Kasumi-1 (cell line): ENCODE measurements around the gene PDE1C.
A peak's percentile ranks its signal among the peaks of the same experiment; 100 is the strongest.

Experiments used
- DNase-seq, 2 experiments: peaks; one replicate each; lab custom pipeline; 2025; lab: John Stamatoyannopoulos, UW

Gene PDE1C

GRCh38 chr7:31938650-31939049 is 131.6 kb downstream of the PDE1C start:
- DNase-seq: peak; percentile 35 to 66

GRCh38 chr7:31937982-31938381 is 132.2 kb downstream of the PDE1C start:
- DNase-seq: no peak

DNA sequence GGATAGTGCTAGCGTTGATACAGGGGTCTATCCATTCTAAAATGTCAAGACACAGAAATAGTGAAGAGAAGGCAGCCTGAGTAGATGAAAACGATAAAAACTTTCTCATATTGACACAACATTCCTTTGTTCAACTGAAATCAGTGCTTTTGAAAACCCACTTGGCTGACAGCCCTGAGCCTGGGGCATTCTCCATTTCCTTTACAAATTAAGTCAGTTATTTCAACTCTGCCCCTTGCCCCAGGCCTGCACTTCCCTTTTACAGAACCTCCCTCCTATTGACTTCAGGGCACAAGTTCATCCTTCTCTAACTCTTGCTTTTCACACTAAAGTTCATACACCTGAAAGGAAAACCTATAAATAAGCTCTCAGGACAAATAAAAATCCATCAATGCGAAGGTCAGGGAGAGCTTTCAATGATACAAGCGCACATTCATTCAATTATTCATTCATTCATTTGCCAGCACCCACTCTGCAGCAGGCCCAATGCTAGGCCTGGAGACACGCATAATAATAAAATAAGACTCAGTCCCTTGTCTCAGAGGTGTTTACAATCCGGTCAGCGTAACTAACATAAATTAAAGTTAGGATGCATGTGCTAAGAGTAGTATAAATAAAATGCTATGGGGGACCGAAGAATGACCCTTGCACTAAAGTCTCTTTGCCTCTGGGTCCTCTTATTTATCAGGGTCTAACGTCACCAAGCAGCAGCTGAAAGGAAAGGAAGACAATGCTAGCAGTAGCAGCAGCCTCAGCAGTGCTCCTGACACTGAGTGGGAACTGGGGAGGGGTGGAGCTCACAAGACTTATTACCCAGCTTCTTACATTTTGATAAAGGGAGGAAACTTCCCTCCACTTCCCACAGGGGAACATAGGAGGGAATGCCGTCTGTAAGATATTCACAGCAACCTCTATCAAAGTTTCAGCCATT is 134.8 kb downstream of the PDE1C start:
- peak; percentile 55 to 56 for DNase-seq

- DNase-seq: no peak
Observed at GRCh38 chr7:31934551-31934950, 135.7 kb downstream of the PDE1C start.

DNA sequence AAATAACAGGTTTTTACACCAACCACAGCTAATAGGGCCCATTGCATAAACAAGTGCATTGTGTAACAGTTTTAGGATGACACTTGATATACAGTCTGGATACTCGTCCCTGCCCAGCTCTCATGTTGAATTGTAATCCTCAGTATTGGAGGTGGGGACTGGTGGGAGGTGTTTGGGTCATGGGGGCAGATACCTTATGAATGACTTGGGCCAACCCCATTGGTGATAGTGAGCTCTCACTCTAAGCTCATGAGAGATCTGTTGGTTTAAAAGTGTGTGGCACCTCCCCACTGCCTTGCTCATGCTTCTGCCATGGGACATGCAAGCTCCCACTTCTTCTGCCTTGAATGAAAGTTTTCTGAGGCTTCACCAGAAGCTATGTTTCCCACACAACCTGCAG is 136.7 kb downstream of the PDE1C start:
- DNase-seq: no peak

DNA sequence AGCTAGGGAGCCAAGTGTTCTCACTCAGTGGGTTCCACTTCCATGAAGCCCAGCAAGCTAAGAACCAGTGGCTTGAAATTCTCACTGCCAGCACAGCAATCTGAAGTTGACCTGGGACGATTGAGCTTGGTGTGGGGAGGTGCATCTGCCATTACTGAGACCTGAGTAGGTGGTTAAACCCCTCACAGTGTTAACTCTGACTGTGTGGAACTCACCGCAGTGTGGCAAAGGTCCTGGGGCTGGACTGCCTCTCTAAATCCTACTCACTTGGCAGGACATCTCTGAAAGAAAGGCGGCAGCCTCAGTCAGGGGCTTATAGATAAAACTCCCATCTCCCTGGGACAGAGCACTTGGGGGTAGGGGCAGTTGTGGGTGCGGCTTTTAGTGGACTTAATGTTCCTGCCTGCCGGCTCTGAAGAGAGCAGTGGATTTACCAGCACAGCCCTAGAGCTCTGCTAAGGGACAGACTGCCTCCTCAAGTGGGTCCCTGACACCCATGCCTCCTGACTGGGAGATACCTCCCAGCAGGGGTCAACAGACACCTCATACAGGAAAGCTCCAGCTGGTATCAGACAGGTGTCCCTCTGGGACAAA is 143.1 kb downstream of the PDE1C start:
- no peak for DNase-seq

GRCh38 chr7:31925753-31926454 is 144.3 kb downstream of the PDE1C start:
- no peak for DNase-seq

DNA sequence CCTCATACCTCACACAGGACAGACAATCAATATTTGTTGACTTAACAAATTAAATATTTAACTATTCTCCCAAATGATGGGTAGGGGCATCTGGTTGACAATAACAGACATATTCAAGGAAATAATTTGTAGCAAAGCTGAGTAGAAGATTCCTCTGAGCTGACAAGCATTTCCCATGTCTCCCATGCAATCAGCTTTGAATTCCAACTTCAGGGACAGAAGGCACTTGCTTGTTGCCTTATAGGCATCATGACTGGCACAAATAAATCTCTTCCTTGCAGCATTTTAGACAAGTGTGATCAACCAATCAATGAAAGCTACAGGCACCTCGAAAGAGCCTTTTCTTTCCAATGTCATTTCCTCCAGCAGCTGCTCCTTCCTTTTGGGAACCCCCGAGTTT is 146.0 kb downstream of the PDE1C start:
- no peak for DNase-seq

- DNase-seq: no peak
Observed at GRCh38 chr7:31922848-31923247, 147.4 kb downstream of the PDE1C start.

GRCh38 chr7:31921047-31921446 is 149.2 kb downstream of the PDE1C start:
- no peak for DNase-seq

DNA sequence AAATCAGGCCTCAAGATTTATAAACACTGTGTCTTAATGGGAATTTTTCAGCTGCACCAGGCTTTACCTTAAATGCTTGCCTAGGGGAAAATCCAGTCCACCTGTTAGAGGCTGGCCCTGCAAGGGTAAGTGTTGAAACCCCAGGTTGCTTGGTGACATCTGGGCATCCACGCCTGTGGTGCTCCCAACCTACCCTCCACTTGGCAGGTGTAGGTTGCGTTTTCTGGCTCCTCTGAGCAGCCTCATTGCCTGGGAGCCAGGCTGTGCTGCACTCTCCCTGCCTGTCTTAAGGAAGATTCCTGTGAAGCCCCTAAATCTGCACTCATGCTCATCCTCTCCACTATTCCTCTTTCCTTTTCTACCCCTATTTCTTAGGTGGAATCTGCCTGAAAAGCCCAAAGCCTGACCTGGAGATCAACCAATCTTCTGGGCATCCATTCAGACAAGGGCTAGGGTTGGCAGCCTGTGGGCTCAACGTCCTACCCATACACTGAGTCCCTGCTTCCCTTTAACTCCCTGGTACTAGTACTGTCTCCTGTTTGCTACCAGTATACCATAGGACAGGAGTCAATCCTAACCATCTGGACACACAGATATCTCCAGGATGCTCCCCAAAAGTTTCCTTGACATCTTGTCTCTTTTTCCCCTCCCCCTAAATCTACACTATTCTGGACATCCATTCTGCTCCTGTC is 150.4 kb downstream of the PDE1C start:
- DNase-seq: no peak

- no peak for DNase-seq
Observed at GRCh38 chr7:31918706-31919393, 151.4 kb downstream of the PDE1C start.

- DNase-seq: no peak
Observed at GRCh38 chr7:31917256-31917655, 153.0 kb downstream of the PDE1C start.

DNA sequence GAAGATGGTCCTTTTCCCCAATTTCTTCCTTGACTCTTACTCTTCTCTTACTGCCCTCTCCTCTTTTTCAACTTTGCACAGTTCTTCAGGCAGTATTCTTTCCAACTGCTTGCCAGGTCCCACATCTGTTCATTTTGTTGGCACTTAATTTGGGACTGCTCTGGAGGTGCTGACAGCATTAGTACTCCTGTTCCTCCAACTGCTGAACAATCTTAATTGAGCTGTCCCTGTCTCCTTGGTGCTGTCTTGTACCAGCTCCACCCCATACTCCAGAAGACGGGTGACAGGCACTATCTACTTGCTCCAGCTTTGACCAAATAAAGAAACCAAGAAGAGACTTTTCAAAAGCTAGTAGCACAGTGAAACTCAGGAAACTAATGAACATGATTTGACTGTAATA is 160.0 kb downstream of the PDE1C start:
- no peak for DNase-seq

- DNase-seq: no peak
Observed at GRCh38 chr7:31906479-31907171, 163.6 kb downstream of the PDE1C start.

- no peak for DNase-seq
Observed at GRCh38 chr7:31903962-31904361, 166.2 kb downstream of the PDE1C start.

DNA sequence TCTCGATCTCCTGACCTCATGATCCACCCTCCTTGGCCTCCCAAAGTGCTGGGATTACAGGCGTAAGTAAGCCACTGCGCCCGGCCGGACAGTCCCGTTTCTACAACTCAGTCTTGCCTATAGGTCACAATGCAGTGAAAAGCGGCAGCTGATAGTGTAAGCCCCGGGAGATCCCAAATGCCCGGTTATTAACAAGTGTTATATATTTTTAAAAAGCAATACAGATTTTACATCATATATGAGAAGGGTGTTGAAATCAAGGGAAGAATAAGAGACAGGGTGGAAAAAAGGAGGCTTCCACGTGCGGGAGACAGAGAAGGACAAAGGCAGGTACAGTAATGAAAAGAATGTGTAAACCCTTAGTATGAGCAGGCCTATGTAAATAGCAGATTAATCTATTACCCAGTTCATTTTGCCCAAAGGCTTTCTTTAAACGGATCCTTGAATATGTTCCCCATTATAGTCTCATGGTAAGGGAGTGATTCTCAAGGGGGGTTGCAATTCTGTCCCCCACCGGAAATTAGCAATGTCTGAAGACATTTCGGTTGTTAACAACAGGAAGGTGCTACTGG is 170.8 kb downstream of the PDE1C start:
- DNase-seq: no peak

DNA sequence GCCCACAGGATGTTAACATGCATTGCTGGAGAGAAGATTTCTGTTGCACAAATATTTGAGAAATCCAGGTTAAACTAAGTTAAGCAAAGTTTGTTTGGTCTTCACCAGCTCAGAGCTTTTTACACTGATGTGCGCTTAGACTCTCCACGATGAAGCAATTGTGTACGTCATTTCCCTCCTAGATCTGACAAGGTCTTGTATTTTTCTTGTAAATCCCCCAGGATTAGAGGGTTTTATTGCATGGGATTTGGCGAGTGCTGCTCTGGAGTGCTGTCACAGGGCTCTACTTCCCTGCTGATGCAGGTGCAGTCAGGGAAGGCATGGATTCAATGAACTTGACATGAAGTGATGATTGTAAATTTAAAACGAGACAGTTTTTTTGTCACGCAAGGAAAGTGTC is 173.3 kb downstream of the PDE1C start:
- no peak for DNase-seq

DNA sequence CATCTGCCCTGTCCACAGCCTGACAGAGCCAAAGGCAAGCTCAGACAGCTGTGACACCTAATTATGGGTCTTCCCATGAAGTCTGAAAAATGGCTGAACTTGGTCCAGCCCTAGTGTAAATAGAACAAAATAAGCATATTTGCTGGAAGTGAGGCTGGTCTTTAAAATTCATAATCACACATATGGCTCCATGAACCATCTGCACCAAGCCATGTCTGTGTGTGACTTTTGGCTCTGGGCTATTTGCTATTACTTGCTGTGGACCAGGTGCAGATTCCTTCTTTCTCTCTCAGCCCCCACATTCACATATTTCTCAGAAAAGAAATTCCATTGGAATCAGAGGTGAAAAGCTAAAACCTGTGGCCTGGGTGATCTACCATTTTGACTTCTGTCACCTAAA is 175.9 kb downstream of the PDE1C start:
- no peak for DNase-seq

DNA sequence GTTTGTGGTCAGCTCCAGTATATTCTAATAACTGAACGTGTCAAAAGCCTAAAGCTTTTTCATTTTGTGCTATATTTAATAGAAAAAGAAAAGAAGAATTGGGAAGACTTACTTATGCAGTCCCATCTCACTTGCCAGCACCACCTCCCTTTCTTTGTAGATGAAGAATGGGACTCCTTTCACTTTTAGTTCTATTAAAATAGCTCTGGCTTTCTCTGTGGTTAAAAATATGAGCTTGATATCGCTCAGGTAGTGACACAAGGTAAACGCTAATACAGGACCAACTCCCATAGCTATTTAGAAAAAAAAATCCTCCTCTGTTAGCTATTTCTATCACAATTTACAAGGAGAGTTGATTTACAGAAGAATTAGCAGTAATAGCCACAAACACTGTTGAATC is 176.8 kb downstream of the PDE1C start:
- no peak for DNase-seq
